Measurements from ENCODE around the gene SMURF2.
A peak's percentile ranks its signal among the peaks of the same experiment; 100 is the strongest.
"Not testable (repeated sequence)": the region's sequence is repeated elsewhere in the genome, so short reads cannot be mapped to it uniquely, and the experiment has no call there.

Gene SMURF2

DNA sequence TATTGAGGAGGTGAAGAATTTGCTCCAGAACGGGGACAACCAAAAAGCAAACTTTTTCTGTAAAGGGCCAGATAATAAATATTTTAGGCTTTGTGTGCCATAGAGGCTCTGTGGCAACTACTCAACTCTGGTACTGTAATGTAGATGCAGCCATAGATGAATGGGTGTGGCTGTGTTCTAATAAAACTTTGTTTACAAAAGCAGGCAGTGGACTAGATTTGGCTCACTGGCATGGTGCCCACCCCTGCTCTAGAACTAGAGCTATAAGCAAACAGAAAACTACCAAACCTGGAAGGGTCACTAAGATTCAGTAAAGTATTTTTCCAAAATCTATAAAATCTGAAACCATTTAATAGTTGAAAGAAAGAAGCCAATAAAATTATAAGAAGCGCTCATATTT is 24.6 kb upstream of the SMURF2 start:
- POLR2A ChIA-PET, result no interaction called here
- TF ChIP-seq BHLHE40 (IDR thresholded peaks at IDR 0.05; ENCODE audit: borderline replicate concordance), result no peak
- no peak for TF ChIP-seq ZNF384 (IDR thresholded peaks at IDR 0.05)
- TF ChIP-seq ELF4 (IDR thresholded peaks at IDR 0.05), result no peak
- no peak for TF ChIP-seq NFRKB (IDR thresholded peaks at IDR 0.05)
- TF ChIP-seq PKNOX1 (IDR thresholded peaks at IDR 0.05), result no peak
- TF ChIP-seq HDGF (IDR thresholded peaks at IDR 0.05; ENCODE audit: borderline replicate concordance), result no peak
- TF ChIP-seq CTBP1 (IDR thresholded peaks at IDR 0.05; ENCODE audit: borderline replicate concordance), result no peak
- no peak for TF ChIP-seq FOXK2 (IDR thresholded peaks at IDR 0.05)
- TF ChIP-seq LEF1 (IDR thresholded peaks at IDR 0.05; ENCODE audit: borderline replicate concordance), result no peak
- TF ChIP-seq TARDBP (IDR thresholded peaks at IDR 0.05), result no peak
- no peak for TF ChIP-seq SUZ12 (IDR thresholded peaks at IDR 0.05)
- TF ChIP-seq L3MBTL2 (conservative IDR thresholded peaks at IDR 0.05), result no peak
- TF ChIP-seq ARNT (IDR thresholded peaks at IDR 0.05), result no peak
- CTCF ChIA-PET, result no interaction called here
- no peak for DNase-seq (ENCODE audit: extremely low spot score)

DNA sequence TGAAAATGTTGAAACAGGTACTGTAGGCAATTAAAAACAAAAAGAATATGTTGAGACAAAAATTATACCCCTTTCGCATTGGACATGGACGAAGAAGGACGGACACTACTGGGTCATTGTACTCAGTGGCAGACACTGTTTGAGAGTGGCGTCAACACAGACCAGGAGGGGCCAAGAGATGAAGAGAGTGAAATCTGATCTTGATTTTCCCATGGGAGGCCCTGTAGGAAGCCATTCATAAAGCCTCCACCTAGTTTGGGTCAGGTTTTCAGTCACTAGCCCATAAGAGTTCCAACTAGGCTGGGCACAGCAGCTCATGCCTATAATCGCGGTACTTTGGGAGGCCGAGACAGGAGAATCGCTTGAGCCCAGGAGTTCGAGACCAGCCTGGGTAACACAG is 23.6 kb upstream of the SMURF2 start:
- CTCF ChIA-PET, result no interaction called here
- POLR2A ChIA-PET, result no interaction called here
- DNase-seq (ENCODE audit: extremely low spot score), result peak; percentile 53
- TF ChIP-seq PKNOX1 (IDR thresholded peaks at IDR 0.05) (peak; percentile 52; the same call in 1 of the 2 replicates), FOXA1 (IDR thresholded peaks at IDR 0.05) (no peak)

DNA sequence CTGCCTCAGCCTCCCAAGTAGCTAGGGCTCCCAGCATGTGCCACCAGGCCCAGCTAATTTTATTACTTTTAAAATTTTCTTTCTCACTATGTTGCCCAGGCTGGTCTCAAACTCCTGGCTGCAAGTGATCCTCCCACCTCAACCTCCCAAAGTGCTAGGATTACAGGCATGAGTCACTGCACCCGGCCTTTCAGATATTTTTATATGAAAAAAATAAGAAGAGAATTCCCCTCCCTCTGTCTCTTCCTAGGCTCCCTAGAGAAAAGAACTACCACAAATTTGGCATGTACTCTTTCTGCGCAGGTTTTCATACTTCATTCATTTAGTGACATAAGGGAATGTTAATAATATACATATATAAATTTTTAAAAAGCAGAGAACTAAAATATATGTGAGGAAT is 21.7 kb upstream of the SMURF2 start:
- no peak for DNase-seq (ENCODE audit: extremely low spot score)
- POLR2A ChIA-PET, result no interaction called here
- TF ChIP-seq SUZ12 (IDR thresholded peaks at IDR 0.05) (no peak), PKNOX1 (IDR thresholded peaks at IDR 0.05) (no peak), L3MBTL2 (conservative IDR thresholded peaks at IDR 0.05) (no peak), ZNF384 (IDR thresholded peaks at IDR 0.05) (no peak), FOXM1 (IDR thresholded peaks at IDR 0.05; ENCODE audit: borderline replicate concordance) (no peak), LEF1 (IDR thresholded peaks at IDR 0.05; ENCODE audit: borderline replicate concordance) (no peak), FOXA1 (IDR thresholded peaks at IDR 0.05) (no peak), HDGF (IDR thresholded peaks at IDR 0.05; ENCODE audit: borderline replicate concordance) (no peak)
- CTCF ChIA-PET, result no interaction called here

GRCh38 chr17:64682261-64683181 is 20.4 kb upstream of the SMURF2 start:
- TF ChIP-seq SP1 (IDR thresholded peaks at IDR 0.05), result no peak
- no peak for TF ChIP-seq FOXA1 (IDR thresholded peaks at IDR 0.05)
- TF ChIP-seq FOXK2 (IDR thresholded peaks at IDR 0.05), result no peak
- TF ChIP-seq ARNT (IDR thresholded peaks at IDR 0.05), result no peak
- TF ChIP-seq FOXM1 (IDR thresholded peaks at IDR 0.05; ENCODE audit: borderline replicate concordance), result no peak
- no peak for TF ChIP-seq TARDBP (IDR thresholded peaks at IDR 0.05)
- TF ChIP-seq PKNOX1 (IDR thresholded peaks at IDR 0.05), result no peak
- no peak for TF ChIP-seq ZNF384 (IDR thresholded peaks at IDR 0.05)
- TF ChIP-seq L3MBTL2 (conservative IDR thresholded peaks at IDR 0.05), result no peak
- no peak for TF ChIP-seq NFRKB (IDR thresholded peaks at IDR 0.05)
- no peak for TF ChIP-seq LEF1 (IDR thresholded peaks at IDR 0.05; ENCODE audit: borderline replicate concordance)
- TF ChIP-seq SUZ12 (IDR thresholded peaks at IDR 0.05), result no peak
- TF ChIP-seq HDGF (IDR thresholded peaks at IDR 0.05; ENCODE audit: borderline replicate concordance), result no peak
- no peak for TF ChIP-seq BHLHE40 (IDR thresholded peaks at IDR 0.05; ENCODE audit: borderline replicate concordance)
- no peak for TF ChIP-seq CTBP1 (IDR thresholded peaks at IDR 0.05; ENCODE audit: borderline replicate concordance)
- no peak for TF ChIP-seq ELF4 (IDR thresholded peaks at IDR 0.05)
- ChIA-PET CTCF (no interaction called here), POLR2A (interaction anchor here (1.6 kb wide), 1 partner anchor 20 kb away, joined by 4 read pairs; the partner anchor contains the start of gene SMURF2)
- no peak for DNase-seq (ENCODE audit: extremely low spot score)

- DNase-seq (ENCODE audit: extremely low spot score), result no peak
- TF ChIP-seq ZNF384 (IDR thresholded peaks at IDR 0.05) (no peak), BHLHE40 (IDR thresholded peaks at IDR 0.05; ENCODE audit: borderline replicate concordance) (no peak), ARNT (IDR thresholded peaks at IDR 0.05) (no peak)
- ChIA-PET POLR2A (interaction anchor here (1.1 kb wide), 1 partner anchor 173 kb away, joined by 3 read pairs; the partner anchor contains the start of genes CEP95 and DDX5), CTCF (interaction anchor here (0.6 kb wide), 2 partner anchors 57 to 196 kb away, joined by 3 to 6 read pairs; no protein-coding TSS in a partner anchor)
These were observed 17.7 kb upstream of the SMURF2 start for GRCh38 chr17:64679710-64680216.

DNA sequence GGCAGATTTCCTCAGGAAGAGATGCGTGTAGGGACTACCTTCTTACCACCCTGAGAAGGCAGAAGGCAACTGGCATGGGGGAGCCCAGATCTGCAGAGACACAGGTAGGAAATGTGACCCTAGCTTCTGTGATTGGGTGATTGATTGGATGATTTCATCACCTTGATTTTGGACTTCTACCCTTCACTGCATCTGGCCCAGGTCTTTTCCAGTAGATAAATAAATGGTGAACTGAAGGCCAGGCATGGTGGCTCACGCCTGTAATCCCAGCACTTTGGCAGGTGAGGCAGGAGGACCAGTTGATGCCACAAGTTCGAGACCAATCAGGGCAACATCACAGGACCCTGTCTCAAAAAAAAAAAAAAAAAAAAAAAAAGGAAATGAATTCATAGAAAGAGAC is 14.7 kb upstream of the SMURF2 start:
- DNase-seq (ENCODE audit: extremely low spot score), result no peak
- POLR2A ChIA-PET, result interaction anchor here (1.1 kb wide), 1 partner anchor 171 kb away, joined by 3 read pairs; no protein-coding TSS in a partner anchor
- TF ChIP-seq LEF1 (IDR thresholded peaks at IDR 0.05; ENCODE audit: borderline replicate concordance), result no peak
- no peak for TF ChIP-seq CTBP1 (IDR thresholded peaks at IDR 0.05; ENCODE audit: borderline replicate concordance)
- TF ChIP-seq FOXA1 (IDR thresholded peaks at IDR 0.05), result no peak
- no peak for TF ChIP-seq PKNOX1 (IDR thresholded peaks at IDR 0.05)
- TF ChIP-seq FOXM1 (IDR thresholded peaks at IDR 0.05; ENCODE audit: borderline replicate concordance), result no peak
- TF ChIP-seq ARNT (IDR thresholded peaks at IDR 0.05), result no peak
- TF ChIP-seq TARDBP (IDR thresholded peaks at IDR 0.05), result no peak
- TF ChIP-seq SP1 (IDR thresholded peaks at IDR 0.05), result no peak
- TF ChIP-seq ZNF384 (IDR thresholded peaks at IDR 0.05), result no peak
- CTCF ChIA-PET, result interaction anchor here (0.6 kb wide), 1 partner anchor 60 kb away, joined by 4 read pairs; no protein-coding TSS in a partner anchor

- ChIA-PET CTCF (interaction anchor here (0.6 kb wide), 2 partner anchors 86 to 384 kb away, joined by 3 to 5 read pairs; no protein-coding TSS in a partner anchor), POLR2A (interaction anchor here (0.6 to 1.2 kb wide), 2 partner anchors 9 to 639 kb away, joined by 3 read pairs; partner anchors contain the start of gene SMURF2)
- not testable (repeated sequence) for DNase-seq (ENCODE audit: extremely low spot score)
These were observed 8.9 kb upstream of the SMURF2 start for GRCh38 chr17:64670843-64671590.
